Lung (tissue), 12 donors: ENCODE data around the gene KPNA2. TPM values are rescaled to one million over a fixed set of nuclear protein-coding genes. Genes with fewer than 3 reads are reported as not detected.
A peak's percentile ranks its signal among the peaks of the same experiment; 100 is the strongest.
"Not testable (repeated sequence)": the region's sequence is repeated elsewhere in the genome, so short reads cannot be mapped to it uniquely, and the experiment has no call there.

ENCODE experiments used
- ATAC-seq: fragments of 200-7000 bp; cut with Tn5 transposase; one replicate; pipeline ENCODE4 v1.9.1; 2020; ENCODE audit warnings: moderate number of reproducible peaks; ENCODE audit not compliant: insufficient read depth, low FRiP score
- DNase-seq, 3 donors: peaks; one replicate each; pipeline ENCODE4 v3.0.0-alpha.2; 2013 to 2017
- H3K27ac ChIP-seq, 2 donors: one replicate each; pipeline ENCODE4 v1.5.1; 2013; ENCODE audit warnings: mild to moderate bottlenecking in 2 of 2, moderate library complexity in 2 of 2, control low read depth in 1 of 2, inconsistent platforms in 1 of 2, low read depth in 1 of 2, low read length in 1 of 2
- H3K27me3 ChIP-seq, 3 donors: one replicate each; pipeline ENCODE4 v1.5.1; 2013; ENCODE audit warnings: low read length in 2 of 3; ENCODE audit not compliant: control insufficient read depth in 3 of 3, insufficient read depth in 3 of 3
- H3K36me3 ChIP-seq, 4 donors: one replicate each; pipeline ENCODE4 v1.5.1; 2013; ENCODE audit warnings: low read length in 4 of 4, mild to moderate bottlenecking in 1 of 4, moderate library complexity in 1 of 4; ENCODE audit not compliant: control insufficient read depth in 4 of 4, insufficient read depth in 4 of 4
- H3K4me1 ChIP-seq, 5 donors: one replicate each; pipeline ENCODE4 v1.5.1; 2013; ENCODE audit warnings: low read length in 5 of 5, mild to moderate bottlenecking in 2 of 5, moderate library complexity in 1 of 5; ENCODE audit not compliant: control insufficient read depth in 5 of 5, insufficient read depth in 5 of 5
- H3K4me3 ChIP-seq: one replicate; pipeline ENCODE4 v1.5.1; 2013; ENCODE audit warnings: mild to moderate bottlenecking, control low read depth, moderate library complexity
- H3K9ac ChIP-seq, 2 donors: one replicate each; pipeline ENCODE4 v1.5.1; 2013; ENCODE audit warnings: low read length in 2 of 2, control low read depth in 1 of 2; ENCODE audit not compliant: insufficient read depth in 1 of 2
- H3K9me3 ChIP-seq, 4 donors: one replicate each; pipeline ENCODE4 v1.5.1; 2013; ENCODE audit warnings: low read length in 3 of 4, mild to moderate bottlenecking in 1 of 4, moderate library complexity in 1 of 4; ENCODE audit not compliant: control insufficient read depth in 4 of 4, insufficient read depth in 3 of 4
- CTCF ChIP-seq: IDR thresholded peaks from 2 replicates; pipeline ENCODE4 v1.5.1; 2012; ENCODE audit warnings: mild to moderate bottlenecking; ENCODE audit errors: control extremely low read depth, extremely low read depth
- WGBS, 2 donors: extraction: QIAGEN DNeasy Blood & Tissue Kit; methylation state at CpG; one replicate each; pipeline ENCODE4 v1.1.7; 2013; 5-methylcytosine and 5-hydroxymethylcytosine counted together
- polyA plus RNA-seq, 2 donors: library from polyadenylated mRNA; stranded (reverse); fragments of 200-250 nt; gene quantifications; one replicate each; pipeline ENCODE4 v1.2.1, GENCODE V29; 2013
- total RNA-seq, 2 donors: library from RNA; depleted of rRNA in 1 of 2; stranded (reverse); fragments of >200 nt in 1 of 2; gene quantifications; one replicate each; pipeline ENCODE4 v1.2.1, GENCODE V29; 2014 to 2021
- donor health status: control.
- donor health status: control.
- donor health status: Bipolar disorder and iron deficiency.
- donor health status: healthy.
- donor health status: DM: yes; HTN: yes; CAD: no.

KPNA2 gene
- total and polyA plus RNA-seq, 4 donors = 16.1 to 24.4 (median 18.8) TPM

DNA sequence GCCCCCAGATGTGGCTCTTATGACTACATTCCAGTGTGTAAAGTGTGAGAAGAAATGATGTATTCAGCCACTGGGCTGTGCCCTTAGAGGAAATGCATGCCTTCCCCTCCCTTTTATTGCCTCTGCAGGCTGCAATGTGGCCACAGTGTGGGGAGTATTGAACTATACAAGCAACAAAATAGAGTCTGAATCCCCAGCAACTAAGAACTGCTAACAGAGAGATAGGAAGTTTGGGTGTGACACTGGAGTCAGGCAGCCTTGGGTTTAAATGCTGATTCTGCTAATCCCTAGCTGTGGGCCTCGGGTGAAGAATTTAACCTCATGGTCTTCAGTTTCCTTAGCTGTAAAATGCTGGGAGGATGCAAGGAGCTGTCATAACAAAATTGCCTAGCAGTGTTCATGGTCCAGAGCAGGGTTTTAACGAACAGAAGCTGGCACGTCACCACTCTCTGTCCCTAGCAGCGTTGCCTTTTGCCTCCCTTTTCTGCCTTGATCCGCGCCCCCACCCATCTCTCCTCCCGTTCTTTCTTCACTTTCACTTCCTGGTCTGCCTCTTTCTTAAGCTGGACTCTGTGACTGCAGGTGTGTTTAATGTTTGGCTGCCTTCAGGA is 50.3 kb downstream of the KPNA2 start:
- TF ChIP-seq CTCF = no peak
- H3K9me3 ChIP-seq = no peaks in the 10 kb centered on the region
- no peaks in the 10 kb centered on the region for H3K36me3 ChIP-seq
- H3K4me3 ChIP-seq = no peak overlapping the region
- H3K27ac ChIP-seq = no peak overlapping the region
- WGBS, 2 donors = 16 to 41% methylated on average over 7 of the region's 7 CpGs
- no peak overlapping the region for H3K9ac ChIP-seq
- ATAC-seq (no peak), DNase-seq (no peak)
- peaks cover 0 to 7% (median 3%) of the 10 kb centered on the region in 5 donors for H3K4me1 ChIP-seq
- no peaks in the 10 kb centered on the region for H3K27me3 ChIP-seq

- H3K27me3 ChIP-seq, H3K4me3 ChIP-seq, H3K27ac ChIP-seq, DNase-seq, H3K36me3 ChIP-seq, H3K4me1 ChIP-seq, H3K9ac ChIP-seq, ATAC-seq, H3K9me3 ChIP-seq: not testable (repeated sequence)
- WGBS, 2 donors = 68 to 73% methylated on average over 4 of the region's 4 CpGs
These were observed 51.1 kb downstream of the KPNA2 start for GRCh38 chr17:68086666-68087065.

DNA sequence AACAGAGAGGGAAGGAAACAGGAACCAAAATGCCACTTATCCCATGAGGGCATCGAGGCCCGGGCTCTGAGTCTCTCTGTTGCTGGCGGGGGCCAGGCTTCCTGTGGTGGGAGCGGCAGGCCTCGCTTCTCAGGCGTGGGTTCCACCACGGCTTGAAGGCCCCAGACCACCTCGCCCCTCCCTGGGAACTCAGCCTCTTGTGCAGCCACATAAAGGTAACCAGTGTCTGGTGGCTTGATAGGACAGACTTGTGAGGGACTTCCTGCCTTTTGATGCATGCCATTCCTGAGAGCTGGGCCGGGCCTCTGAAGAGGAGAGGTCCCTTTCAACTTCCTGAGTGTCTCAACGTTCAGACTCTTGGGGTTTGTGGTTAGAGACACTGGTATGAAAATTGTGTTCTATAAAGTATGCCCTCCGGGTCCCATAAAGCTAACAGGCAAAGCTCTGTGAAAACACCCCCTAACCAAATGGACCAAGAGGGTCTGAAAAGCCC is 51.6 kb downstream of the KPNA2 start:
- WGBS, 2 donors = 22 to 47% methylated on average over 10 of the region's 11 CpGs
- not testable (repeated sequence) for DNase-seq

GRCh38 chr17:68087851-68088250 is 52.3 kb downstream of the KPNA2 start:
- peak in 1 of 3 donors; percentile 32 for DNase-seq
- ATAC-seq = no peak
- TF ChIP-seq CTCF = no peak
- Histone ChIP-seq H3K27me3 (no peaks in the 10 kb centered on the region), H3K27ac (no peak overlapping the region), H3K9ac (no peak overlapping the region), H3K4me1 (peaks cover 0 to 7% (median 3%) of the 10 kb centered on the region in 5 donors), H3K4me3 (no peak overlapping the region), H3K9me3 (no peaks in the 10 kb centered on the region), H3K36me3 (no peaks in the 10 kb centered on the region)
- 66 to 81% methylated on average over 4 of the region's 4 CpGs for WGBS, 2 donors

More for the DNA sequence above, 51.6 kb downstream of the KPNA2 start:
- H3K36me3 ChIP-seq, H3K4me3 ChIP-seq, H3K27ac ChIP-seq, H3K9me3 ChIP-seq, H3K9ac ChIP-seq, H3K27me3 ChIP-seq, ATAC-seq, H3K4me1 ChIP-seq: not testable (repeated sequence)
